CD8-positive, alpha-beta memory T cell (primary cell): ENCODE measurements around the gene QRICH1. TPM values are rescaled to one million over a fixed set of nuclear protein-coding genes. Genes with fewer than 3 reads are reported as not detected.

Experiments used
- CTCF ChIA-PET: fragments of 350-600 bp; sonication (Branson Sonifier 250); formaldehyde crosslinking; loops from one replicate; lab custom pipeline; 2021; ENCODE audit warnings: antibody characterized with exemption; lab: Charles Lee
- POLR2A ChIA-PET: fragments of 350-600 bp; sonication (Branson Sonifier 250); formaldehyde crosslinking; loops from one replicate; lab custom pipeline; 2021; ENCODE audit warnings: antibody characterized with exemption; lab: Charles Lee
- DNase-seq, 5 donors: peaks; one replicate each; pipeline versions ENCODE4 v3.0.0 to v3.0.0-alpha.2; 2020 to 2022; ENCODE audit warnings: mixed read lengths in 1 of 5
- H3K27ac ChIP-seq: one replicate; pipeline ENCODE4 v1.7.0; 2013; ENCODE audit warnings: low read depth, mild to moderate bottlenecking, low read length, moderate library complexity
- H3K27me3 ChIP-seq: 2 replicates; pipeline ENCODE4 v1.7.0; 2013; ENCODE audit warnings: low read length, mild to moderate bottlenecking; ENCODE audit not compliant: insufficient read depth, poor library complexity, severe bottlenecking
- H3K36me3 ChIP-seq: 2 replicates; pipeline ENCODE4 v1.7.0; 2013; ENCODE audit warnings: mild to moderate bottlenecking, low read length, moderate library complexity; ENCODE audit not compliant: insufficient read depth
- H3K4me1 ChIP-seq: 2 replicates; pipeline ENCODE4 v1.7.0; 2013; ENCODE audit warnings: mild to moderate bottlenecking, low read length, moderate library complexity; ENCODE audit not compliant: insufficient read depth
- H3K4me3 ChIP-seq: 2 replicates; pipeline ENCODE4 v1.7.0; 2013; ENCODE audit warnings: mild to moderate bottlenecking, low read length
- H3K9me3 ChIP-seq: 2 replicates; pipeline ENCODE4 v1.7.0; 2013; ENCODE audit warnings: mild to moderate bottlenecking, low read length
- H3K27ac Mint-ChIP-seq, 8 donors: one replicate each; pipeline ENCODE4 v1.8.0; 2020 to 2021; ENCODE audit warnings: mixed read lengths in 8 of 8, mild to moderate bottlenecking in 6 of 8, inconsistent platforms in 3 of 8, moderate library complexity in 3 of 8
- H3K27me3 Mint-ChIP-seq, 2 donors: one replicate each; pipeline ENCODE4 v1.8.0; 2020 to 2021; ENCODE audit warnings: mixed read lengths in 2 of 2, mild to moderate bottlenecking in 1 of 2, moderate library complexity in 1 of 2
- H3K36me3 Mint-ChIP-seq, 3 donors: one replicate each; pipeline ENCODE4 v1.8.0; 2020 to 2021; ENCODE audit warnings: mixed read lengths in 3 of 3, inconsistent platforms in 1 of 3, mild to moderate bottlenecking in 1 of 3
- H3K4me1 Mint-ChIP-seq, 3 donors: one replicate each; pipeline ENCODE4 v1.8.0; 2020 to 2021; ENCODE audit warnings: mixed read lengths in 3 of 3, inconsistent platforms in 1 of 3, mild to moderate bottlenecking in 1 of 3
- H3K4me3 Mint-ChIP-seq, 7 donors: one replicate each; pipeline ENCODE4 v1.8.0; 2020 to 2021; ENCODE audit warnings: mixed read lengths in 7 of 7, mild to moderate bottlenecking in 6 of 7, moderate library complexity in 4 of 7, inconsistent platforms in 2 of 7
- H3K9me3 Mint-ChIP-seq, 5 donors: one replicate each; pipeline ENCODE4 v1.8.0; 2020 to 2022; ENCODE audit warnings: mixed read lengths in 5 of 5, mild to moderate bottlenecking in 3 of 5, moderate library complexity in 2 of 5, inconsistent platforms in 1 of 5
- polyA plus RNA-seq: library from polyadenylated mRNA; unstranded; fragments of 300-500 nt; fragmentation: Illumina TruSeq; gene quantifications from one replicate; pipeline ENCODE4 v1.2.3, GENCODE V29; 2021
- total RNA-seq, 2 experiments: library from RNA; stranded (reverse); gene quantifications; one replicate each; pipeline ENCODE4 v1.2.3, GENCODE V29; 2021

The QRICH1 gene
- total and polyA plus RNA-seq, 3 experiments from 2014 or later, result 30.5 to 134 (median 122) TPM

DNA sequence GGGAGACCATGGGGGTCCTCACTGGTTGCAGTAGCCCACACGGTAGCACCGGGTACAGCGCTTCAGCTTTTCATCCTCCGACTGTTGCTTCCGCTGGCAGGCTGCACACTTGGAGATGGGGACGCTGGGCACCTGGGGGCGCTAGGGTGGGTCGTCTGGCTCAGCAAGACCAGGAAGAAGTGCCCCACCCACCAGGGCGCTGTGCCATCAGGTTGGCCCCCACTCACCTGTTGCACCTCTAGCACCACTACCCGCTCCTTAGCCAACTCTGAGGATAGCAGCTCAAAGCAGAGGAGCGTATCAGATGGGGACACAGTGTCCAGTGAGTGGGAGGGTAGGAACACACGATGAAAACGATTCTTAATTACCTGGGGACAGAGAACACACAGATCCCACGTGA is 18.4 kb upstream of the QRICH1 start:
- H3K4me1 Mint-ChIP-seq, result peaks cover 0 to 6% (median 2%) of the 10 kb centered on the region in 3 donors
- H3K27ac Mint-ChIP-seq, result peak overlapping the region in 1 of 8 donors; percentile 87
- peaks cover 0 to 2% of the 10 kb centered on the region in 2 donors for H3K27me3 Mint-ChIP-seq
- Histone ChIP-seq H3K36me3 (peaks cover 70% of the 10 kb centered on the region), H3K4me1 (no peaks in the 10 kb centered on the region), H3K9me3 (no peaks in the 10 kb centered on the region), H3K27me3 (no peaks in the 10 kb centered on the region), H3K27ac (no peak overlapping the region), H3K4me3 (no peak overlapping the region)
- POLR2A ChIA-PET, result no interaction called here
- DNase-seq, result no peak
- H3K4me3 Mint-ChIP-seq, result no peak overlapping the region
- peaks cover 4 to 81% (median 19%) of the 10 kb centered on the region in 3 donors for H3K36me3 Mint-ChIP-seq
- CTCF ChIA-PET, result no interaction called here
- no peaks in the 10 kb centered on the region for H3K9me3 Mint-ChIP-seq

DNA sequence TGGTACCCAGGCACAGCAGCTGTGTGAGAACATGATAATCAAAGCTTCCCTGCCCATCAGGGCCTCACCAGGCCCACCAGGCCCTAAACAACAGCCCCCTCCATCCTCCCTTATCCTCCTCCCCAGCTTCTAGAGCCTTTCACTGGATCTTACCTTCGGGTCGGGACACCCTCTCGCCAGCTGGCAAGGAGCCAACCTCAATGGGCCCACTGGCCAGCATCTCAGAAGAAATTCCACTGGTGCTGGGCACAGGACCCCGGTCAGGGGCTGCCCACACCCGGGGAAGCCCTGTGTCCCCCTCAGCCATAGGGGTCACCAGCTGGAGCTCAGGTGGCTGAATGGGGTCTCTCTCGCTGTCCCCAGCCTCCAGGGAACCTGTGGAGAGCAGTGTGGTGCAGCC is 17.5 kb upstream of the QRICH1 start:
- Histone ChIP-seq H3K4me3 (no peak overlapping the region), H3K9me3 (no peaks in the 10 kb centered on the region), H3K36me3 (peaks cover 61% of the 10 kb centered on the region), H3K27me3 (no peaks in the 10 kb centered on the region), H3K27ac (no peak overlapping the region), H3K4me1 (no peaks in the 10 kb centered on the region)
- Mint-ChIP-seq H3K27me3 (peaks cover 0 to 2% of the 10 kb centered on the region in 2 donors), H3K4me1 (peaks cover 0 to 4% (median 2%) of the 10 kb centered on the region in 3 donors), H3K36me3 (peaks cover 4 to 74% (median 17%) of the 10 kb centered on the region in 3 donors), H3K27ac (peak overlapping the region in 2 of 8 donors; percentile 24 to 58), H3K4me3 (no peak overlapping the region), H3K9me3 (no peaks in the 10 kb centered on the region)
- POLR2A ChIA-PET, result no interaction called here
- DNase-seq, result no peak
- CTCF ChIA-PET, result interaction anchor here (0.6 to 1.0 kb wide), 2 partner anchors 9 to 16 kb away, joined by 3 read pairs; partner anchors contain the start of gene USP19

DNA sequence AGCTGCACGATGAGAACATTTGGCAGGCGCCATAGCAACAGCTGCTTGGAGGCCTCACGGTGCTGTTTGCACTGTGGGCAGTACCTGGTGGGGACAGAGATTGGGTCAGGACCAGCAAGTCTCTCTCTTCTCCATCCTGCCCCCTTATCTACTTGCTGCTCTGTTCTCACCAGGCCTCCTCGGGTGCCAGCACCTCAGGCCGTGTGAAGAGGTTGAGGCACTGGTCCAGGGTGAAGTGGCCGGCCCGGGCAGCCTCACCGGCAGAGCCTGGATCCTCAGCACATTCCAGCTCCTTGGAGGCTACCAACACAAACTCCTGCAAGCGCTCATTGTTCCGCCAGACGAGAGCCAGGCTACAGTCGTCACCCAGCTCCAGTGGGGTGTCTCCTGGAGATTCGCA is 16.9 kb upstream of the QRICH1 start:
- Histone ChIP-seq H3K9me3 (no peaks in the 10 kb centered on the region), H3K36me3 (peaks cover 56% of the 10 kb centered on the region), H3K4me3 (no peak overlapping the region), H3K4me1 (peaks cover 2% of the 10 kb centered on the region), H3K27me3 (no peaks in the 10 kb centered on the region), H3K27ac (no peak overlapping the region)
- Mint-ChIP-seq H3K27ac (no peak overlapping the region), H3K4me3 (no peak overlapping the region), H3K9me3 (no peaks in the 10 kb centered on the region), H3K36me3 (peaks cover 4 to 69% (median 13%) of the 10 kb centered on the region in 3 donors), H3K27me3 (peaks cover 0 to 2% of the 10 kb centered on the region in 2 donors), H3K4me1 (peaks cover 2 to 3% (median 2%) of the 10 kb centered on the region in 3 donors)
- CTCF ChIA-PET, result interaction anchor here (0.6 to 1.0 kb wide), 2 partner anchors 10 to 15 kb away, joined by 3 read pairs; partner anchors contain the start of gene USP19
- DNase-seq, result no peak
- POLR2A ChIA-PET, result no interaction called here

- no peak for DNase-seq
- ChIA-PET POLR2A (interaction anchor here (1.6 kb wide), 1 partner anchor 14 kb away, joined by 7 read pairs; the partner anchor contains the start of gene QRICH1), CTCF (no interaction called here)
- H3K4me1 ChIP-seq, result peaks cover 19% of the 10 kb centered on the region
- no peaks in the 10 kb centered on the region for H3K27me3 ChIP-seq
- Mint-ChIP-seq H3K4me3 (no peak overlapping the region), H3K27me3 (no peaks in the 10 kb centered on the region), H3K27ac (no peak overlapping the region), H3K9me3 (no peaks in the 10 kb centered on the region), H3K4me1 (peaks cover 22 to 26% (median 23%) of the 10 kb centered on the region in 3 donors), H3K36me3 (peaks cover 4 to 60% (median 8%) of the 10 kb centered on the region in 3 donors)
- no peaks in the 10 kb centered on the region for H3K9me3 ChIP-seq
- peaks cover 33% of the 10 kb centered on the region for H3K36me3 ChIP-seq
- H3K27ac ChIP-seq, result no peak overlapping the region
- no peak overlapping the region for H3K4me3 ChIP-seq
Observed at GRCh38 chr3:49108346-49108745, 14.5 kb upstream of the QRICH1 start.

DNA sequence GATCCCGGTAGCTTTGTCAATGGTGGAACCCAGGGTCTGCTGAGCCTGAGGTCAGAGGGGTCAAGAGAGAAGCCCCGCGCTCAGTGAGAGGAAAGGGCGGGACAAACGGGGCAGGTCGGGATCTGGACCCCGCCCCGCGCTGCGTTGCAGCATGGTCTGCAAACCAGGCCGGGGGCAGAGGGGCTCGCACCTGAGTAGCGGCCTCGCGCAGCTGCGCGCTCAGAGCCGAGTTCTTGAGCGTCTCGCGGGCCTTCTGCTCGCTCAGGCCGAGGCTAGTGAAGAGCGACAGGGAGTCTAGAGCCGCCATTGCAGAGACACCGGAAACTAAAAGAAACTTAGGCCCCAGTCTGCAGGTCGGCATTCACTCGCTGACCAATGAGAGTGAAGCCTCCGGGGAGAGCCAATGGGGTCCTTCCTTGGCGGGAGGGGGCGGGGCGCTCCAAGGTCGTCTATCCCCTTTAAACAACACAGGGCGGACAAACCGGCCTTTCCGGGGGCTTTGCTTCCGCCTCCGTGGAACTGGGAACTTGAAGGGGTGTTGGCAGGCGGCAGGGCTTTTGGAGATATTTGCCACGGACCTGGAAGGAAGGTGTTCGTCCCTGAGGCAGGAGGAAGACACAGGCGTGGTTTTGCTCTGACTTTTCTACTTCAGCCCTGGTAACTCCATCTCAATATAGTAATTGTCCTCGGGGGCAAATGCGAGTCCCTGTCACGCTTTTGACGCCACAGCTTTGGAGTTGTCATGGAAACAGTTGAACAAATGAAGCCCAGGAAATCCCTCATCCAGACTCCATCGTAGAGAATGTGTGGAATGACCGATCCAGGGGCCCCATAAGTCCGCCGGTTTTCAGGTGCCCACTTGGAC is 10.8 kb upstream of the QRICH1 start, which contains the start of gene QARS1:
QARS1 (minus strand) TSS at position 331 of the 865 bp plus-strand sequence; CDS start at position 307, 24 bp downstream.
- POLR2A ChIA-PET, result interaction anchor here (1.0 to 4.7 kb wide), 4 partner anchors 9 to 97 kb away, joined by 4 to 41 read pairs (median 5); partner anchors contain the start of genes QRICH1, USP19 and WDR6
- no peaks in the 10 kb centered on the region for H3K27me3 Mint-ChIP-seq
- H3K4me3 Mint-ChIP-seq, result peak within 1 kb of the TSS; percentile 97 to 99 (median 98)
- Histone ChIP-seq H3K4me1 (peaks cover 22% of the 10 kb centered on the region), H3K27me3 (no peaks in the 10 kb centered on the region), H3K9me3 (no peaks in the 10 kb centered on the region), H3K27ac (peak within 1 kb of the TSS; percentile 84), H3K4me3 (peak within 1 kb of the TSS; percentile 97), H3K36me3 (peaks cover 33% of the 10 kb centered on the region)
- peaks cover 24 to 32% (median 30%) of the 10 kb centered on the region in 3 donors for H3K4me1 Mint-ChIP-seq
- H3K27ac Mint-ChIP-seq, result peak within 1 kb of the TSS; percentile 95 to 99 (median 98)
- H3K36me3 Mint-ChIP-seq, result peaks cover 6 to 62% (median 11%) of the 10 kb centered on the region in 3 donors
- CTCF ChIA-PET, result interaction anchor here (1.2 to 2.3 kb wide), 4 partner anchors 10 to 83 kb away, joined by 3 to 14 read pairs (median 6); partner anchors contain the start of genes IMPDH2, NDUFAF3 and QRICH1
- peak; percentile 83 to 93 (median 88) for DNase-seq
- no peaks in the 10 kb centered on the region for H3K9me3 Mint-ChIP-seq

GRCh38 chr3:49104052-49104426 is 10.2 kb upstream of the QRICH1 start:
- ChIA-PET CTCF (interaction anchor here (1.4 to 2.3 kb wide), 2 partner anchors 9 to 82 kb away, joined by 5 to 14 read pairs; partner anchors contain the start of genes NDUFAF3 and QRICH1), POLR2A (interaction anchor here (1.0 to 4.7 kb wide), 4 partner anchors 9 to 97 kb away, joined by 4 to 41 read pairs (median 5); partner anchors contain the start of genes QRICH1, USP19 and WDR6)
- Histone ChIP-seq H3K27me3 (no peaks in the 10 kb centered on the region), H3K36me3 (peaks cover 34% of the 10 kb centered on the region), H3K4me3 (peak overlapping the region; percentile 97), H3K4me1 (peaks cover 22% of the 10 kb centered on the region), H3K9me3 (no peaks in the 10 kb centered on the region), H3K27ac (peak overlapping the region; percentile 84)
- Mint-ChIP-seq H3K9me3 (no peaks in the 10 kb centered on the region), H3K27me3 (no peaks in the 10 kb centered on the region), H3K36me3 (peaks cover 6 to 62% (median 10%) of the 10 kb centered on the region in 3 donors), H3K27ac (peak overlapping the region; percentile 95 to 99 (median 98)), H3K4me3 (peak overlapping the region; percentile 97 to 99 (median 98)), H3K4me1 (peaks cover 24 to 32% (median 30%) of the 10 kb centered on the region in 3 donors)
- DNase-seq, result peak in 1 of 5 donors; percentile 11

GRCh38 chr3:49100046-49100615 is 6.3 kb upstream of the QRICH1 start:
- no peaks in the 10 kb centered on the region for H3K27me3 ChIP-seq
- no peak for DNase-seq
- no peak overlapping the region for H3K27ac ChIP-seq
- no peak overlapping the region for H3K4me3 ChIP-seq
- peaks cover 21 to 25% (median 24%) of the 10 kb centered on the region in 3 donors for H3K4me1 Mint-ChIP-seq
- no peaks in the 10 kb centered on the region for H3K9me3 Mint-ChIP-seq
- ChIA-PET POLR2A (interaction anchor here (1.3 kb wide), 1 partner anchor 21 kb away, joined by 3 read pairs; the partner anchor contains the start of gene USP19), CTCF (no interaction called here)
- H3K36me3 Mint-ChIP-seq, result peaks cover 6 to 72% (median 10%) of the 10 kb centered on the region in 3 donors
- H3K27me3 Mint-ChIP-seq, result no peaks in the 10 kb centered on the region
- H3K9me3 ChIP-seq, result no peaks in the 10 kb centered on the region
- H3K4me3 Mint-ChIP-seq, result peak overlapping the region in 1 of 7 donors; percentile 58
- no peak overlapping the region for H3K27ac Mint-ChIP-seq
- peaks cover 15% of the 10 kb centered on the region for H3K4me1 ChIP-seq
- peaks cover 47% of the 10 kb centered on the region for H3K36me3 ChIP-seq
